HEK293 (cell line): Measurements from ENCODE around the gene MAP3K20.

Experiments
- GLIS2 ChIP-seq: fragments of 450-650 bp; formaldehyde crosslinking; IDR thresholded peaks from 2 replicates; pipeline ENCODE4 v1.5.1; 2016; ENCODE audit warnings: missing biosample characterization, missing genetic modification characterization
- KLF10 ChIP-seq: fragments of 450-650 bp; IDR thresholded peaks from 2 replicates; pipeline ENCODE4 v1.5.1; 2018; ENCODE audit warnings: missing biosample characterization, mild to moderate bottlenecking, missing genetic modification characterization
- MYNN ChIP-seq: fragments of 450-650 bp; formaldehyde crosslinking; IDR thresholded peaks from 2 replicates; pipeline ENCODE4 v1.5.1; 2016; ENCODE audit warnings: missing biosample characterization, missing genetic modification characterization, borderline replicate concordance
- PRDM2 ChIP-seq: fragments of 450-650 bp; formaldehyde crosslinking; IDR thresholded peaks from 2 replicates; pipeline ENCODE4 v1.5.1; 2016; ENCODE audit warnings: missing biosample characterization, missing genetic modification characterization, borderline replicate concordance
- RBAK ChIP-seq: fragments of 450-650 bp; formaldehyde crosslinking; IDR thresholded peaks from 2 replicates; pipeline ENCODE4 v1.5.1; 2016; ENCODE audit warnings: missing biosample characterization, missing genetic modification characterization
- SCRT2 ChIP-seq: fragments of 450-650 bp; formaldehyde crosslinking; IDR thresholded peaks from 2 replicates; pipeline ENCODE4 v1.5.1; 2016; ENCODE audit warnings: missing biosample characterization, missing genetic modification characterization
- ZBTB17 ChIP-seq: fragments of 450-650 bp; formaldehyde crosslinking; IDR thresholded peaks from 2 replicates; pipeline ENCODE4 v1.5.1; 2016; ENCODE audit warnings: missing biosample characterization, missing genetic modification characterization
- ZBTB48 ChIP-seq: fragments of 450-650 bp; formaldehyde crosslinking; IDR thresholded peaks from 2 replicates; pipeline ENCODE4 v1.5.1; 2016; ENCODE audit warnings: missing biosample characterization, missing genetic modification characterization
- ZFP69B ChIP-seq: fragments of 450-650 bp; formaldehyde crosslinking; IDR thresholded peaks from 2 replicates; pipeline ENCODE4 v1.5.1; 2016; ENCODE audit warnings: missing biosample characterization, missing genetic modification characterization
- ZNF112 ChIP-seq: fragments of 450-650 bp; formaldehyde crosslinking; IDR thresholded peaks from 2 replicates; pipeline ENCODE4 v1.5.0; 2017; ENCODE audit warnings: missing biosample characterization, missing genetic modification characterization
- ZNF114 ChIP-seq: fragments of 450-650 bp; formaldehyde crosslinking; IDR thresholded peaks from 2 replicates; pipeline ENCODE4 v1.5.0; 2017; ENCODE audit warnings: missing biosample characterization, missing genetic modification characterization
- ZNF132 ChIP-seq: fragments of 450-650 bp; formaldehyde crosslinking; IDR thresholded peaks from 2 replicates; pipeline ENCODE4 v1.5.1; 2017; ENCODE audit warnings: missing biosample characterization, missing genetic modification characterization, borderline replicate concordance
- ZNF146 ChIP-seq: fragments of 450-650 bp; formaldehyde crosslinking; IDR thresholded peaks from 2 replicates; pipeline ENCODE4 v1.5.1; 2016; ENCODE audit warnings: missing biosample characterization, missing genetic modification characterization
- ZNF169 ChIP-seq: fragments of 450-650 bp; formaldehyde crosslinking; IDR thresholded peaks from 2 replicates; pipeline ENCODE4 v1.5.1; 2016; ENCODE audit warnings: missing biosample characterization, missing genetic modification characterization
- ZNF2 ChIP-seq: fragments of 450-650 bp; formaldehyde crosslinking; IDR thresholded peaks from 2 replicates; pipeline ENCODE4 v1.5.1; 2016; ENCODE audit warnings: missing biosample characterization, missing genetic modification characterization
- ZNF214 ChIP-seq: fragments of 450-650 bp; formaldehyde crosslinking; IDR thresholded peaks from 2 replicates; pipeline ENCODE4 v1.5.1; 2017; ENCODE audit warnings: missing biosample characterization, mild to moderate bottlenecking, missing genetic modification characterization, borderline replicate concordance
- ZNF266 ChIP-seq: fragments of 450-650 bp; formaldehyde crosslinking; IDR thresholded peaks from 2 replicates; pipeline ENCODE4 v1.5.1; 2016; ENCODE audit warnings: missing biosample characterization, missing genetic modification characterization, low read depth
- ZNF274 ChIP-seq, 2 experiments: fragments of 200-500 bp in 1 of 2; fragments of 450-650 bp in 1 of 2; sonication (Bioruptor generic) in 1 of 2; formaldehyde crosslinking in 1 of 2; IDR thresholded peaks; 2 replicates each; pipeline versions ENCODE4 v1.5.1 to v1.6.1; 2014 to 2016; ENCODE audit warnings: borderline replicate concordance in 1 of 2, inconsistent platforms in 1 of 2, low read length in 1 of 2, missing biosample characterization in 1 of 2, missing genetic modification characterization in 1 of 2
- ZNF350 ChIP-seq: fragments of 450-650 bp; formaldehyde crosslinking; IDR thresholded peaks from 2 replicates; pipeline ENCODE4 v1.5.0; 2017; ENCODE audit warnings: missing biosample characterization, mild to moderate bottlenecking, missing genetic modification characterization
- ZNF416 ChIP-seq: fragments of 450-650 bp; formaldehyde crosslinking; IDR thresholded peaks from 2 replicates; pipeline ENCODE4 v1.5.1; 2016; ENCODE audit warnings: missing biosample characterization, missing genetic modification characterization
- ZNF501 ChIP-seq: fragments of 450-650 bp; formaldehyde crosslinking; IDR thresholded peaks from 2 replicates; pipeline ENCODE4 v1.5.1; 2016; ENCODE audit warnings: missing biosample characterization, missing genetic modification characterization
- ZNF600 ChIP-seq: fragments of 450-650 bp; formaldehyde crosslinking; IDR thresholded peaks from 2 replicates; pipeline ENCODE4 v1.5.1; 2016; ENCODE audit warnings: missing biosample characterization, missing genetic modification characterization
- ZNF701 ChIP-seq: fragments of 450-650 bp; formaldehyde crosslinking; IDR thresholded peaks from 2 replicates; pipeline ENCODE4 v1.5.1; 2016; ENCODE audit warnings: missing biosample characterization, missing genetic modification characterization
- ZNF843 ChIP-seq: fragments of 450-650 bp; formaldehyde crosslinking; IDR thresholded peaks from 2 replicates; pipeline ENCODE4 v1.5.1; 2016; ENCODE audit warnings: missing biosample characterization, missing genetic modification characterization
- ZSCAN23 ChIP-seq: fragments of 450-650 bp; formaldehyde crosslinking; IDR thresholded peaks from 2 replicates; pipeline ENCODE4 v1.5.1; 2016; ENCODE audit warnings: missing biosample characterization, missing genetic modification characterization
- ZSCAN5A ChIP-seq: fragments of 450-650 bp; formaldehyde crosslinking; IDR thresholded peaks from 2 replicates; pipeline ENCODE4 v1.5.1; 2016; ENCODE audit warnings: missing biosample characterization, missing genetic modification characterization
- TF ChIP-seq, protein P1 (sequence below): fragments of 450-650 bp; formaldehyde crosslinking; IDR thresholded peaks from 2 replicates; pipeline ENCODE4 v1.5.1; 2016; ENCODE audit warnings: missing biosample characterization, missing genetic modification characterization
- TF ChIP-seq, protein P2 (sequence below): fragments of 450-650 bp; formaldehyde crosslinking; IDR thresholded peaks from 2 replicates; pipeline ENCODE4 v1.5.1; 2016; ENCODE audit warnings: missing biosample characterization, missing genetic modification characterization
- TF ChIP-seq, protein P3 (sequence below): IDR thresholded peaks from 2 replicates; pipeline ENCODE4 v1.6.1; 2011; ENCODE audit warnings: mild to moderate bottlenecking, low read depth, low read length, borderline replicate concordance

MAP3K20 gene

DNA sequence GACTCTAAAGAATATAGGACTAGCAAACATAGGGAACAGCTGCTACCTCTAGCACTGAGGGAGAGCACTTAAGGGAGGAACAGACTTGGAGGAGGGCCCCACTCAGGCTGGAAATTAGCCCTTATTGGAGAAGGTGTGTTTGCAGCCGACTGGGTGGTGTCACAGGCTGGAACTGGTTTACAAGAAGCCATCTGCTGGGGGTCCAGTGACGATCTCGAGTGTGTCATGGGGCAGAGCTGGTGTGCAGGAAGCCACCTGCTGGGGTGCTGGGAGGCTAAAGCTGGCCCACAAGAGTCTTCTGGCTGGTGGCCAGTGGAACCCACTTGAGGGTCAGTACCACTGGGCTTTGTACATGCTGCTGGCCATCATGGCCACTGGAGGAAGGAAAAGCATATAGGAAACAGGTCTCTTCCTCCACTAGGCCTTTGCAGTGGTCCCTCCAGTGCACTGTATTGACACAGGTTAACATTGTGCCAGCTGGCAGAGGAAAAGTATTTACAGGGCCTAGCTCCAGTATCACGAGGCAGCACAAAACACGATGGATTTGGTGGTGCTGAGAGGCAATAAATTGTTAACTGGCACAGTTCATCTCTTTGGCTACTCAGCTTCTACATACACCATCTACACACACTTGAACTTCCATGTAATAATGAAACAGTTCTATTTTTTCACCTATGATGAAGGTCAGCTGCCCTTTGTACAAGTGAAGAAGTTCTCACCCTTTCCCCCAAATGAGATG is 43.6 kb downstream of the MAP3K20 start (continued):
- no peak for TF ChIP-seq MYNN (tag by site-specific recombination)
- TF ChIP-seq ZNF501 (tag by site-specific recombination): no peak
- TF ChIP-seq ZNF132: no peak
- TF ChIP-seq ZNF600 (tag by site-specific recombination): 0 out of 2 replicates have a peak, but pooled peaks have one; percentile 30
- no peak for TF ChIP-seq SCRT2 (tag by site-specific recombination)
- TF ChIP-seq ZNF266 (tag by site-specific recombination): no peak
- TF ChIP-seq PRDM2: no peak
- TF ChIP-seq ZSCAN23 (tag by site-specific recombination): no peak
- TF ChIP-seq KLF10 (tag by site-specific recombination): no peak
- no peak for TF ChIP-seq ZNF2
- no peak for TF ChIP-seq RBAK (tag by site-specific recombination)
- TF ChIP-seq ZBTB48: no peak
- TF ChIP-seq ZNF701: peak; percentile 95
- TF ChIP-seq, protein P1, sequence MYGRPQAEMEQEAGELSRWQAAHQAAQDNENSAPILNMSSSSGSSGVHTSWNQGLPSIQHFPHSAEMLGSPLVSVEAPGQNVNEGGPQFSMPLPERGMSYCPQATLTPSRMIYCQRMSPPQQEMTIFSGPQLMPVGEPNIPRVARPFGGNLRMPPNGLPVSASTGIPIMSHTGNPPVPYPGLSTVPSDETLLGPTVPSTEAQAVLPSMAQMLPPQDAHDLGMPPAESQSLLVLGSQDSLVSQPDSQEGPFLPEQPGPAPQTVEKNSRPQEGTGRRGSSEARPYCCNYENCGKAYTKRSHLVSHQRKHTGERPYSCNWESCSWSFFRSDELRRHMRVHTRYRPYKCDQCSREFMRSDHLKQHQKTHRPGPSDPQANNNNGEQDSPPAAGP (tag by site-specific recombination): 0 out of 2 replicates have a peak, but pooled peaks have one; percentile 24
- TF ChIP-seq ZNF169 (tag by site-specific recombination): no peak
- no peak for TF ChIP-seq ZNF350 (tag by site-specific recombination)
- TF ChIP-seq ZNF146 (tag by site-specific recombination): no peak
- TF ChIP-seq ZNF843 (tag by site-specific recombination): no peak
- no peak for TF ChIP-seq ZBTB17 (tag by site-specific recombination)
- TF ChIP-seq ZNF114: no peak
- no peak for TF ChIP-seq ZNF112 (tag by site-specific recombination)
- TF ChIP-seq ZFP69B (tag by site-specific recombination): peak; percentile 88
- TF ChIP-seq, protein P2, sequence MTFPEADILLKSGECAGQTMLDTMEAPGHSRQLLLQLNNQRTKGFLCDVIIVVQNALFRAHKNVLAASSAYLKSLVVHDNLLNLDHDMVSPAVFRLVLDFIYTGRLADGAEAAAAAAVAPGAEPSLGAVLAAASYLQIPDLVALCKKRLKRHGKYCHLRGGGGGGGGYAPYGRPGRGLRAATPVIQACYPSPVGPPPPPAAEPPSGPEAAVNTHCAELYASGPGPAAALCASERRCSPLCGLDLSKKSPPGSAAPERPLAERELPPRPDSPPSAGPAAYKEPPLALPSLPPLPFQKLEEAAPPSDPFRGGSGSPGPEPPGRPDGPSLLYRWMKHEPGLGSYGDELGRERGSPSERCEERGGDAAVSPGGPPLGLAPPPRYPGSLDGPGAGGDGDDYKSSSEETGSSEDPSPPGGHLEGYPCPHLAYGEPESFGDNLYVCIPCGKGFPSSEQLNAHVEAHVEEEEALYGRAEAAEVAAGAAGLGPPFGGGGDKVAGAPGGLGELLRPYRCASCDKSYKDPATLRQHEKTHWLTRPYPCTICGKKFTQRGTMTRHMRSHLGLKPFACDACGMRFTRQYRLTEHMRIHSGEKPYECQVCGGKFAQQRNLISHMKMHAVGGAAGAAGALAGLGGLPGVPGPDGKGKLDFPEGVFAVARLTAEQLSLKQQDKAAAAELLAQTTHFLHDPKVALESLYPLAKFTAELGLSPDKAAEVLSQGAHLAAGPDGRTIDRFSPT: no peak
- TF ChIP-seq, protein P3, sequence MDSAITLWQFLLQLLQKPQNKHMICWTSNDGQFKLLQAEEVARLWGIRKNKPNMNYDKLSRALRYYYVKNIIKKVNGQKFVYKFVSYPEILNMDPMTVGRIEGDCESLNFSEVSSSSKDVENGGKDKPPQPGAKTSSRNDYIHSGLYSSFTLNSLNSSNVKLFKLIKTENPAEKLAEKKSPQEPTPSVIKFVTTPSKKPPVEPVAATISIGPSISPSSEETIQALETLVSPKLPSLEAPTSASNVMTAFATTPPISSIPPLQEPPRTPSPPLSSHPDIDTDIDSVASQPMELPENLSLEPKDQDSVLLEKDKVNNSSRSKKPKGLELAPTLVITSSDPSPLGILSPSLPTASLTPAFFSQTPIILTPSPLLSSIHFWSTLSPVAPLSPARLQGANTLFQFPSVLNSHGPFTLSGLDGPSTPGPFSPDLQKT: no peak
- TF ChIP-seq ZSCAN5A (tag by site-specific recombination): no peak
- TF ChIP-seq ZNF214: no peak
- peak; percentile 70 for TF ChIP-seq GLIS2
- no peak for TF ChIP-seq ZNF274 (IDR thresholded peaks at IDR 0.05; ENCODE audit: low read length)
- no peak for TF ChIP-seq ZNF274 (tag by site-specific recombination; IDR thresholded peaks at IDR 0.05; ENCODE audit: borderline replicate concordance)
- TF ChIP-seq ZNF416: no peak
